ENCODE results near the gene CABLES1.
"Not testable (repeated sequence)": the region's sequence is repeated elsewhere in the genome, so short reads cannot be mapped to it uniquely, and the experiment has no call there.

CABLES1 gene

GRCh38 chr18:23134780-23135549 lies at the start of gene CABLES1:
Gene CABLES1 (plus strand): TSS chr18:23135485. CDS start chr18:23135763, 278 bp downstream.
- Histone ChIP-seq H3K9ac (ENCODE audit: low read depth, low read length) (peak within 1 kb of the TSS; percentile 79), H3K27ac (ENCODE audit: low read depth, low read length) (peak within 1 kb of the TSS; percentile 92), H3K4me1 (ENCODE audit: control insufficient read depth, insufficient read depth, low read length) (peaks cover 44% of the 10 kb centered on the region)

GRCh38 chr18:23087352-23087751 lies 47.9 kb upstream of the CABLES1 start:
- Histone ChIP-seq H3K9me3 (ENCODE audit: control insufficient read depth, insufficient read depth, low read length) (no peaks in the 10 kb centered on the region), H3K27ac (ENCODE audit: low read depth, low read length) (no peak overlapping the region), H3K4me1 (ENCODE audit: control insufficient read depth, insufficient read depth, low read length) (no peaks in the 10 kb centered on the region), H3K27me3 (ENCODE audit: control insufficient read depth, insufficient read depth, low read length) (no peaks in the 10 kb centered on the region), H3K36me3 (ENCODE audit: control insufficient read depth, insufficient read depth, low read length) (no peaks in the 10 kb centered on the region), H3K4me3 (ENCODE audit: low read depth, low read length) (no peak overlapping the region), H3K9ac (ENCODE audit: low read depth, low read length) (no peak overlapping the region)

More at GRCh38 chr18:23134780-23135549, at the start of gene CABLES1:
- Histone ChIP-seq H3K36me3 (ENCODE audit: control insufficient read depth, insufficient read depth, low read length) (0 out of 2 replicates have a peak, but pooled peaks cover 12% of the 10 kb centered on the region), H3K4me3 (ENCODE audit: low read depth, low read length) (peak within 1 kb of the TSS; percentile 84), H3K9me3 (ENCODE audit: control insufficient read depth, insufficient read depth, low read length) (no peaks in the 10 kb centered on the region), H3K27me3 (ENCODE audit: control insufficient read depth, insufficient read depth, low read length) (peaks cover 4% of the 10 kb centered on the region)

- Histone ChIP-seq H3K36me3 (ENCODE audit: control insufficient read depth, insufficient read depth, low read length) (no peaks in the 10 kb centered on the region), H3K9me3 (ENCODE audit: control insufficient read depth, insufficient read depth, low read length) (no peaks in the 10 kb centered on the region), H3K4me3 (ENCODE audit: low read depth, low read length) (no peak overlapping the region), H3K4me1 (ENCODE audit: control insufficient read depth, insufficient read depth, low read length) (no peaks in the 10 kb centered on the region), H3K9ac (ENCODE audit: low read depth, low read length) (no peak overlapping the region), H3K27ac (ENCODE audit: low read depth, low read length) (no peak overlapping the region), H3K27me3 (ENCODE audit: control insufficient read depth, insufficient read depth, low read length) (no peaks in the 10 kb centered on the region)
Measured at GRCh38 chr18:23088310-23088709, 47.0 kb upstream of the CABLES1 start.

- H3K9ac ChIP-seq (ENCODE audit: low read depth, low read length); H3K4me3 ChIP-seq (ENCODE audit: low read depth, low read length); H3K9me3 ChIP-seq (ENCODE audit: control insufficient read depth, insufficient read depth, low read length); H3K36me3 ChIP-seq (ENCODE audit: control insufficient read depth, insufficient read depth, low read length); H3K27ac ChIP-seq (ENCODE audit: low read depth, low read length); H3K27me3 ChIP-seq (ENCODE audit: control insufficient read depth, insufficient read depth, low read length): not testable (repeated sequence)
- H3K4me1 ChIP-seq (ENCODE audit: control insufficient read depth, insufficient read depth, low read length), result peaks cover 13% of the 10 kb centered on the region
Measured at GRCh38 chr18:23091017-23091993, 44.0 kb upstream of the CABLES1 start.

DNA sequence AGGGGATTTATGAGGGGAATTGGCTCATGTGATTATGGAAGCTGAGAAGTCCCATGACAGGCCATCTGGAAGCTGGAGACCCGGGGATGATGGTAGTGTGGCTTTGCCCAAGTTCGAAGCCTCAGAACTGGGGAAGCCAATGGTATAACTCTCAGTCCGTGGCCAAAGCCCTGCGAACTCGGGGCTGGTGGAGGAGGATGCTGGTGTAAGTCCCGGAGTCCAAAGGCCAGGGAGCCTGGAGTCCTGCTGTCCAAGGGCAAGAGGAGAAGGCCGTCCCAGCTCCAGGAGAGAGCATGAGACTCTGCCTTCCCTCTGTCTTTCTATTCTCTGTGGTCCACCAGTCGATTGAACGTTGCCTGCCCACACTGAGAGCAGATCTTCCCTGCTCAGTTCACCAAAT lies 43.2 kb upstream of the CABLES1 start:
- H3K36me3 ChIP-seq (ENCODE audit: control insufficient read depth, insufficient read depth, low read length), result no peaks in the 10 kb centered on the region
- no peak overlapping the region for H3K9ac ChIP-seq (ENCODE audit: low read depth, low read length)
- H3K9me3 ChIP-seq (ENCODE audit: control insufficient read depth, insufficient read depth, low read length), result no peaks in the 10 kb centered on the region
- H3K4me1 ChIP-seq (ENCODE audit: control insufficient read depth, insufficient read depth, low read length), result peaks cover 13% of the 10 kb centered on the region
- H3K27ac ChIP-seq (ENCODE audit: low read depth, low read length), result no peak overlapping the region
- H3K4me3 ChIP-seq (ENCODE audit: low read depth, low read length), result no peak overlapping the region
- H3K27me3 ChIP-seq (ENCODE audit: control insufficient read depth, insufficient read depth, low read length), result no peaks in the 10 kb centered on the region

DNA sequence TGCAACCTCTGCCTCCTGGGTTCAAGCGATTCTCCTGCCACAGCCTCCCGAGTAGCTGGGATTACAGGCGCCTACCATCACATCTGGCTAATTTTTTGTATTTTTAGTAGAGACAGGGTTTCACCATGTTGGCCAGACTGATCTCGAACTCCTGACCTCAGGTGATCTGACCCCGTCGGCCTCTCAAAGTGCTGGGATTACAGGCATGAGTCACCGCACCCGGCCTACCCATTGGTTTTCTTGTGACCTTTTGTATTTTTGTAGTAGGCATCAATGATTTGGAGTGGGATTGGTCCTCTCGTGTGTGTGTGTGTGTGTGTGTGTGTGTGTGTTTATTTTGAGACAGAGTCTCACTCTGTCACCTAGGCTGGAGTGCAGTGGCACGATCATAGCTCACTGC lies 42.2 kb upstream of the CABLES1 start:
- H3K4me1 ChIP-seq (ENCODE audit: control insufficient read depth, insufficient read depth, low read length), result peaks cover 13% of the 10 kb centered on the region
- not testable (repeated sequence) for H3K4me3 ChIP-seq (ENCODE audit: low read depth, low read length); H3K9me3 ChIP-seq (ENCODE audit: control insufficient read depth, insufficient read depth, low read length); H3K27ac ChIP-seq (ENCODE audit: low read depth, low read length); H3K36me3 ChIP-seq (ENCODE audit: control insufficient read depth, insufficient read depth, low read length); H3K9ac ChIP-seq (ENCODE audit: low read depth, low read length); H3K27me3 ChIP-seq (ENCODE audit: control insufficient read depth, insufficient read depth, low read length)

DNA sequence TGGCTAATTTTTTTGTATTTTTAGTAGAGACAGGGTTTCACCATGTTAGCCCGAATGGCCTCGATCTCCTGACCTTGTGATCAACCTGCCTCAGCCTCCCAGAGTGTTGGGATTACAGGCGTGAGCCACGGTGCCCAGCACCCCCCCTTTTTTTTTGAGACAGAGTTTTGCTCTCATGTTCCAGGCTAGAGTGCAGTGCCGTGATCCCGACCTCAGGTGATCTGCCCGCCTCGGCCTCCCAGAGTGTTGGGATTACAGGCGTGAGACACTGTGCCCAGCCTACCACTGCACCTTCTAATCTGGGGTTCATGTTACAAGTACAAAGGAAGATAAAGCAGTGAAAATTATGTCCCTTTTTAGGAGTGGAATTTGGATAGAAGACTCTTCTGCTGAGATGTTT lies 41.5 kb upstream of the CABLES1 start:
- H3K27ac ChIP-seq (ENCODE audit: low read depth, low read length), result no peak overlapping the region
- no peak overlapping the region for H3K4me3 ChIP-seq (ENCODE audit: low read depth, low read length)
- H3K4me1 ChIP-seq (ENCODE audit: control insufficient read depth, insufficient read depth, low read length), result peaks cover 13% of the 10 kb centered on the region
- no peaks in the 10 kb centered on the region for H3K27me3 ChIP-seq (ENCODE audit: control insufficient read depth, insufficient read depth, low read length)
- no peaks in the 10 kb centered on the region for H3K9me3 ChIP-seq (ENCODE audit: control insufficient read depth, insufficient read depth, low read length)
- no peak overlapping the region for H3K9ac ChIP-seq (ENCODE audit: low read depth, low read length)
- no peaks in the 10 kb centered on the region for H3K36me3 ChIP-seq (ENCODE audit: control insufficient read depth, insufficient read depth, low read length)

DNA sequence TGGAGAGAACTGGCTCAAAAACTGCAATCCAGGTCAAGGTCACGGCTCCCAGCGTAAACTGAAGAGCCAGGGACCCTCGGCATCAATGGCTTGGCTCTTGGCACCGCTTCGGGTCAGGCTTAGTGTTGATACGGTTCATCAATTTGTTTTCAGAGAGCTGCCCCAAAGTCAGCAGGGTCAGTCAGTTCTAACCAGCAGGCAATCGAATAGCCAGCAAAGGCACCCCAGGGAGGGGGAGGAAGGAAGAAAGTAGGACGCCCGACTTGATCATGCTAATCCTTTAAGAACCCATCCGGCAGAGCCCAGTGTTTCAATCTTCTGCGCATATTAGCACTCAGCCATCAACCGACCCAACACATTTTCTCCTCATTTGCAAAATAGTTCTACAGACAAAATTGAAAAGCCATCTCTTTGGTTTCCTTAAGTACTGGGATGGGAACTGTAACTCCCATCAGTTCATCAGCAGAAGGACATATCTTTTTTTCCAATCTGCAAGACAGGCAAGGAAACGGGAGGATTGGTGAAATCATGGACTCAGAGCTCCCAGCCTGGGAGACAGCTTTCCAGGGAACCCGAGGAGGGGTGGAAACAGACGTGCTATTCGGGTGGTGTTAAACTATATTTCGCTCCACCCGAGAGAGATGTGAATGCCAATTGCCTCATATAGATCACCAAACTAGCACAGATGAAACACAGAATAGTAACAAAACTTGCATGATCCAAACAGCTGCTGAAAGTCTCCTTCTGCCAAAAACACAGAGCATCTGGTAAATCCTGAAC lies 40.7 kb upstream of the CABLES1 start:
- no peak overlapping the region for H3K4me3 ChIP-seq (ENCODE audit: low read depth, low read length)
- H3K9me3 ChIP-seq (ENCODE audit: control insufficient read depth, insufficient read depth, low read length), result no peaks in the 10 kb centered on the region
- peak overlapping the region; percentile 40 for H3K27ac ChIP-seq (ENCODE audit: low read depth, low read length)
- H3K27me3 ChIP-seq (ENCODE audit: control insufficient read depth, insufficient read depth, low read length), result no peaks in the 10 kb centered on the region
- peaks cover 13% of the 10 kb centered on the region for H3K4me1 ChIP-seq (ENCODE audit: control insufficient read depth, insufficient read depth, low read length)
- no peak overlapping the region for H3K9ac ChIP-seq (ENCODE audit: low read depth, low read length)
- H3K36me3 ChIP-seq (ENCODE audit: control insufficient read depth, insufficient read depth, low read length), result no peaks in the 10 kb centered on the region

- H3K9ac ChIP-seq (ENCODE audit: low read depth, low read length), result no peak overlapping the region
- H3K36me3 ChIP-seq (ENCODE audit: control insufficient read depth, insufficient read depth, low read length), result no peaks in the 10 kb centered on the region
- no peaks in the 10 kb centered on the region for H3K9me3 ChIP-seq (ENCODE audit: control insufficient read depth, insufficient read depth, low read length)
- no peaks in the 10 kb centered on the region for H3K27me3 ChIP-seq (ENCODE audit: control insufficient read depth, insufficient read depth, low read length)
- H3K4me3 ChIP-seq (ENCODE audit: low read depth, low read length), result no peak overlapping the region
- H3K27ac ChIP-seq (ENCODE audit: low read depth, low read length), result no peak overlapping the region
- H3K4me1 ChIP-seq (ENCODE audit: control insufficient read depth, insufficient read depth, low read length), result peaks cover 13% of the 10 kb centered on the region
Measured at GRCh38 chr18:23095463-23095862, 39.8 kb upstream of the CABLES1 start.

DNA sequence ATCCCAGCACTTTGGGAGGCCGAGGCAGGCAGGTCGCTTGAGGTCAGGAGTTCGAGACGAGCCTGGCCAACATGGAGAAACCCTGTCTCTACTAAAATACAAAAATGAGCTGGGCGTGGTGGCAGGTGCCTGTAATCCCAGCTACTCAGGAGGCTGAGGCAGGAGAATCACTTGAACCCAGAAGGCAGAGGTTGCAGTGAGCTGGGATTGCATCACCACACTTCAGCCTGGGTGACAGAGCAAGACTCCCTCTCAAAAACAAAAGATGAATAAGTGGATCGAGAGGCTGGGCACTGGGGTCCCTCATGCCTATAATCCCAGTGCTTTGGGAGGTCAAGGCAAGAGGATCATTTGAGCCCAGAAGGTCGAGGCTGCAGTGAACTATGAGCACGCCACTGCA lies 38.3 kb upstream of the CABLES1 start:
- H3K9me3 ChIP-seq (ENCODE audit: control insufficient read depth, insufficient read depth, low read length); H3K4me3 ChIP-seq (ENCODE audit: low read depth, low read length); H3K36me3 ChIP-seq (ENCODE audit: control insufficient read depth, insufficient read depth, low read length); H3K27me3 ChIP-seq (ENCODE audit: control insufficient read depth, insufficient read depth, low read length); H3K9ac ChIP-seq (ENCODE audit: low read depth, low read length); H3K27ac ChIP-seq (ENCODE audit: low read depth, low read length): not testable (repeated sequence)
- H3K4me1 ChIP-seq (ENCODE audit: control insufficient read depth, insufficient read depth, low read length), result peaks cover 13% of the 10 kb centered on the region

Data from HUES48 (cell line).